Esophagus squamous epithelium (tissue), 4 donors: ENCODE measurements around the gene TTC39B.

ENCODE experiments used
- POLR2A ChIP-seq, 4 donors: fragments of 450-650 bp; IDR thresholded peaks; one replicate each; pipeline ENCODE4 v1.6.1; 2017; ENCODE audit warnings: antibody characterized with exemption in 4 of 4, mild to moderate bottlenecking in 4 of 4, moderate library complexity in 3 of 4
- TF ChIP-seq, protein P1 (sequence below), 6 experiments: fragments of 450-650 bp in 4 of 6; fragments of 200-600 bp in 2 of 6; sonication (generic) in 2 of 6; IDR thresholded peaks; one replicate each; pipeline ENCODE4 v1.5.1; 2016 to 2019; ENCODE audit warnings: antibody characterized with exemption in 6 of 6, mild to moderate bottlenecking in 4 of 6, moderate library complexity in 4 of 6

DNA sequence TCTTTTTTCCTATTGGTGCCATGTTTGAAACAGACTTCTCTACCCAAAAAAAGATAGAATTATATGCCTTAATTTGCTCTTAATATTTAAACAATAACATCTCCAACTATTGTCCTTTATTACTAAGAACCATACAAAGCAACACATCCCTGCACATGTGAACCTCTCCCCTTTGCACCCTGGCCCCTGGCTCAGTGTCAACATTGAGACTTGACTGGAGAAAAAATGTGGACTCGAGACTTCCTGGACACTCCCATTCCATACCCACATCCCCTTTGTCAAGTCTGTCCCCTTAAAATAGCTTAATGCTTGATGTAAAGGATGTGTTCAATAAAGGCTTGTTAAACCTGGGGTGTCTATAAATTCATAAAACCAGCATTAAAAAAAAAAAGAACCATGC is 53.2 kb downstream of the TTC39B start:
- TF ChIP-seq, protein P1, sequence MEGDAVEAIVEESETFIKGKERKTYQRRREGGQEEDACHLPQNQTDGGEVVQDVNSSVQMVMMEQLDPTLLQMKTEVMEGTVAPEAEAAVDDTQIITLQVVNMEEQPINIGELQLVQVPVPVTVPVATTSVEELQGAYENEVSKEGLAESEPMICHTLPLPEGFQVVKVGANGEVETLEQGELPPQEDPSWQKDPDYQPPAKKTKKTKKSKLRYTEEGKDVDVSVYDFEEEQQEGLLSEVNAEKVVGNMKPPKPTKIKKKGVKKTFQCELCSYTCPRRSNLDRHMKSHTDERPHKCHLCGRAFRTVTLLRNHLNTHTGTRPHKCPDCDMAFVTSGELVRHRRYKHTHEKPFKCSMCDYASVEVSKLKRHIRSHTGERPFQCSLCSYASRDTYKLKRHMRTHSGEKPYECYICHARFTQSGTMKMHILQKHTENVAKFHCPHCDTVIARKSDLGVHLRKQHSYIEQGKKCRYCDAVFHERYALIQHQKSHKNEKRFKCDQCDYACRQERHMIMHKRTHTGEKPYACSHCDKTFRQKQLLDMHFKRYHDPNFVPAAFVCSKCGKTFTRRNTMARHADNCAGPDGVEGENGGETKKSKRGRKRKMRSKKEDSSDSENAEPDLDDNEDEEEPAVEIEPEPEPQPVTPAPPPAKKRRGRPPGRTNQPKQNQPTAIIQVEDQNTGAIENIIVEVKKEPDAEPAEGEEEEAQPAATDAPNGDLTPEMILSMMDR (IDR thresholded peaks at IDR 0.05), result no peak
- TF ChIP-seq POLR2A (IDR thresholded peaks at IDR 0.05), result no peak
